GM21447 (cell line): ENCODE data around the gene CYB5R4.
"Not testable (repeated sequence)": the region's sequence is repeated elsewhere in the genome, so short reads cannot be mapped to it uniquely, and the experiment has no call there.

Experiments used
- ATAC-seq: cut with Tn5 transposase; IDR thresholded peaks from one replicate; pipeline ENCODE4 v1.9.1; 2021; ENCODE audit not compliant: unreplicated experiment

The CYB5R4 gene

DNA sequence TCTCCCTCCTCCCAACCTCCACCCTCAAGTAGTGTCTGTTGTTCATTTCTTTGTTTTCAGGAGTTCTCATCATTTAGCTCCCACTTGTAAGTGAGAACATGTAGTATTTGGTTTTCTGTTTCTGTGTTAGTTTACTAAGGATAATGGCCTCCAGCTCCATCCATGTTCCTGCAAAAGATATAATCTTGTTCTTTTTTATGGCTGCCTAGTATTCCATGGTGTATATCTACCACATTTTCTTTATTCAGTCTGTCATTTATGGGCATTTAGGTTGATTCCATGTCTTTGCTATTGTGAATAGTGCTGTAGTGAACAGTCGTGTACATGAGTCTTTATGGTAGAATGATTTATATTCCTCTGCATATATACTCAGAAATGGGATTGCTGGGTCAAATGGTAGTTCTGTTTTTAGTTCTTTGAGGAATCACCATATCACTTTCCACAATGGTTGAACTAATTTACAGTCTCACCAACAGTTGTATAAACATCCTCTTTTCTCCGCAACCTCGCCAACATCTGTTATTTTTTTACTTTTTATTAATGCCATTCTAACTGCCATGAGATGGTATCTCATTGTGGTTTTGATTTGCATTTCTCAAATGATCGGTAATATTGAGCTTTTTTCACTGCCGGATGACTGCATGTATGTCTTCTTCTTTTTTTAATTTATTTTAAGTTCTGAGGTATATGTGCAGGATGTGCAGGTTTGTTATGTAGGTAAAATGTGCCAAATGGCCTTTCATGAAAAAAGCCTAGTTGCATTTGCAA is 48.3 kb downstream of the CYB5R4 start:
- ATAC-seq = not testable (repeated sequence)

DNA sequence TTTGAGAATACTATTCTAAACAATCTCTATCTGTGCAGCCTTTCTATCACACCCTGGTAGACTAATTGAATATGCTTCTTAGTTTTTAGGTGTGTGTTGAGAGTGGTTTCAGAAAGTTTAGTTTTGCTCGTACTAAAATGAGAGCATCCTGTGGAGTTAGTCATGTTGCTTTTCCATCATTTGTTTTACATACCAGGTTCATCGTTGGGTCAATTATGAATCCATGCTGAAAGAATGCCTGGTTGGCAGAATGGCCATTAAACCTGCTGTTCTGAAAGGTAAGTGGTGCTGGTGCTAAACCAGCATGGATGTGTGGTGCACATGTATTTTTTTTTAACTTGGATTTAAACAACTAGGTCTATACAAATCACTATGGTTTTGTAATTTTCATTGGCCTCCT is 49.3 kb downstream of the CYB5R4 start:
- ATAC-seq = no peak

DNA sequence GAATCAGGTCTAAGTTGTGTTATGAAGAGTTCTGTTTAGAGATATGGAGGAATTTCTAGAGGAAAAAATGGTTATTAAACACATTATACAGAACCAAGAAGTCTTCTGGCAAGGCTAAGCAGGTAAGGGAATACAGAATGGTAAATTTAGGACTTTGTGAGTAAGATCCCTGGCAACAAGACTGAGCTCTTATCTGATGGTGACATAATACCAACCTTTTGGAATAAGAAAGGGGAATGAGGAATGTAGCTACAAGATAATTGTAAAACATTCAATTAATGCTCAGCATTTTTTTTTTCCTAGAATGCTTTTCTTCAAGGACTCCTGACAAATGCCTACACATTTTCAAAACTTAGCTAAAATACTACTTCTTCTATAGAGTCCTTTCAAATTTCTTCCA is 51.8 kb downstream of the CYB5R4 start:
- no peak for ATAC-seq

DNA sequence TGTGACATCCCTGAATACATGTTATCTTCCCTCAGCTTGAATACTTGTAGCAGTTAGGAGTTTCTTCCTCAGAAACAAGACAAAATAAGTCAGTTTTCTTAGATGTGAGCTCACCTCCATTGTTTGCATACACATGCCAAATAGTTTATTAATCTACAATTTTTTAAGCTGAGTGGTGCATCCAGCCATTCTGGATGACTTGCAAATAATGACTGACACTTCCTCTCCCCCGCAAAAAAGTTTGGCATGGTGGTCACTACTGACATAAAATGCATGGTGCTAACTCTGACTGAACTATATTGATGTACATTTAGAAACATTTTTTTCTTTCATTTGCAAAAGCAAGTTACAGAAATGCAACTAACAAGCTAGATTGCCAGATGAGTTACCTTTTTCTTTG is 55.5 kb downstream of the CYB5R4 start:
- no peak for ATAC-seq

DNA sequence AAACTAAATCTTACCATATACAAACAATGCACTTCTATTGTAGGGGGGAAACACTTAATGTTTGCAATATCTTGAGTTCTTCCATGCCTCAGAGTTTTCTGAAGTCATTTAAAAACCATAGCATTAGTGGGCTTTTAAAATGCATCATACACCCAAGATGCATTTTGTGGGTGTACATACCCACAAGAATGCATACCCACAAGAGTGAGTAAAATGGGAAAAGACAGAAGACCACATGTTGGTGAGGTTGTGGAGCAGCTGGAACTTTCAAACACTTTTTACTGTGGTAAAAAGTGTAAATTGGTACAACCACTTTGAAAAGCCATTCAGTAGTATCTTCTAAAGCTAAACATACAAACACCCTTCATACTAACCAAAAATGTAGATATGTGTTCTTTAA is 57.5 kb downstream of the CYB5R4 start:
- ATAC-seq = no peak

DNA sequence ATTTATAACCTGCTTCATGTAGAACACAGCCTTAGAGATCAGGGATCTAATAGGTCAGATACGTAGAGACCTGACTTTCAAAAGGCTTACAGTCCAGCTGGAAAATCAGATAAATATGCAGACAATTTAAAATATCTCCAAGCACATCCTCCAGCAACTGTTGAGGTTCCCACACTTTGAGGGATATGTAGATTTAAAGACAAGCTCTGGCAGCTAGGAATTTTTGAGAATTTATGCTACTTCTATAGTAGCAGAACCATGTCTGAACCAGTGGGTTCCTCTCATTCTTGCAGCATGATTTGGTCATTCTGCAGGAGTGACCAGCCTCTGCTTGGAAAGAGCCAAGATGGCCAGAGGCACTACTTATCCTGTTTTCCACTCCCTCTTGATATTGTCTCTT is 60.5 kb downstream of the CYB5R4 start:
- no peak for ATAC-seq

DNA sequence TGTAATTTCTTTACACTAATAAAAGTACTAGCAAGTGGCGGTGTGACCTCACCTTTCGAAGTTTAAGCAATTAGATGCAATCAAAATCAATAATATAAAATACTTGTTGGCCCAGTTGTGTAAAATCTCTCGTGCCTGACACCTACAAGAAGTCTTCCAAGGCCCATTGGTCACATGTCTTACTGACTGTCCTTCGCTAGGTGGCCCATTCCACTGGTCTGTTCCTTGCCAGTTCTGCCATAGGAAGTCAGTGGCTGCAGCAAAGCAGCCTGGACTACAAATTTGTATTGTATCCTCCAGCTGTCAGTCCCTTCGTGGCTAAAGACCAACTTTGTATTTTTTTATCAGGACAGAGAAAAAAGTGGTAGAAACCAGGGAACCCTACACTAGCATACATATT is 61.8 kb downstream of the CYB5R4 start:
- ATAC-seq = no peak

DNA sequence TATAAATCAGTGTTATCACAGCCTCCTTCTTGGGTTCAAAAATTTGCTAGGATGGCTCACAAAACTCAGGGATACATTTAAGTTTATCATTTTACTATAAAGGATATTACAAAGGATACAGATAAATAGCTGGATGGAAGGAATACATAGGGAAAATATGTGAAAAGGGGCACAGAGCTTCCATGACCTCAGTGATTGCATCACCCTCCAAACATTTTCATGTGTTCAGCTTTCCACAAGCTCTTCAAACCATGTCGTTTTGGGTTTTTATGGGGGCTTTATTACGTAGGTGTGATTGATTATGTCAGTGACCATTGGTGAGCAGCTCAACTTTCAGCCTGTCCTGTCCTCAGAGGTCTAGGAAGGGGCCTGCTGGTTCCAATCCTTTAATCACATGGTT is 68.0 kb downstream of the CYB5R4 start:
- ATAC-seq = no peak

DNA sequence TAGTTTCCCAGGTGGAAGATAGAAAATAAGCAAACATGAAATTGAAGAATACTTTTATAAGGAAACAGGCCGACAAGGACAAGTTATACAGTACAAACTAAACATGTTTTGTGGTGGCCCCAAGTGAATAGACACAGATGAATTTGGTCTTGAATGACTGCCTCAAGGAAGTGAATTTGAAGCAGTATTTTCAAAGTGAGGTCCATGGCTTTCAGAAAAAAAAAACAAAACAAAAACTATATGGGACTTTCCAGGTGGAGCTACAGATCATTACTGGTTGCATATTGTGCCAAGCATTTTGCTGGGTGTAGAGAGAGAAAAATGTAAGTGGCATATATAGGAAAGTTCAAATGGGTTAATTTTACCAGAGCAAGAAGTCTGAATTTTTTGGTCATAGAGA is 68.8 kb downstream of the CYB5R4 start:
- no peak for ATAC-seq

DNA sequence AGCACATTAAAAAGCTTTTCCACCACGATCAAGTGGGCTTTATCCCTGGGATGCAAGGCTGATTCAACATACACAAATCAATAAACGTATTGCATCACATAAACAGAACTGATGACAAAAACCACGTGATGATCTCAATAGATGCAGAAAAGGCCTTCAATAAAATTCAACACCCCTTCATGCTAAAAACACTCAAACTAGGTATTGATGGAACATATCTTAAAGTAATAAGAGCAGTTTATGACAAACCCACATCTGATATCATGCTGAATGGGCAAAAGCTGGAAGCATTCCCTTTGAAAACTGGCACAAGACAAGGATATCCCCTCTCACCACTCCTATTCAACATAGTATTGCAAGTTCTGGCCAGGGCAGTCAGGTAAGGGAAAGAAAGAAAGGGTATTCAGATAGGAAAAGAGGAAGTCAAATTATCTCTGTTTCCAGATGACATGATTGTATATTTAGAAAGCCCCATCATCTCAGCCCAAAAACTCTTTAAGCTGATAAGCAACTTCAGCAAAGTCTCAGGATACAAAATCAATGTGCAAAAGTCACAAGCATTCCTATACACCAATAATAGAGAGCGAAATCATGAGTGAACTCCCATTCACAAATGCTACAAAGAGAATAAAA is 86.8 kb downstream of the CYB5R4 start:
- not testable (repeated sequence) for ATAC-seq

DNA sequence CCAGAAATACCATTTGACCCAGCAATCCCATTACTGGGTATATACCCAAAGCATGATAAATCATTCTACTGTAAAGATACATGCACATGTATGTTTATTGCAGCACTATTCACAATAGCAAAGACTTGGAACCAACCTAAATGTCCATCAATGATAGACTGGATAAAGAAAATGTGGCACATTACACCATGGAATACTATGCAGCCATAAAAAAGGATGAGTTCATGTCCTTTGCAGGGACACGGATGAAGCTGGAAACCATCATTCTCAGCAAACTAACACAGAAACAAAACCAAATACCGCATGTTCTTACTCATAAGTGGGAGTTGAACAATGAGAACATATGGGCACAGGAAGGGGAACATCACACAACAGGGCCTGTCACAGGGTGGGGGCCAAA is 88.5 kb downstream of the CYB5R4 start:
- ATAC-seq = not testable (repeated sequence)

DNA sequence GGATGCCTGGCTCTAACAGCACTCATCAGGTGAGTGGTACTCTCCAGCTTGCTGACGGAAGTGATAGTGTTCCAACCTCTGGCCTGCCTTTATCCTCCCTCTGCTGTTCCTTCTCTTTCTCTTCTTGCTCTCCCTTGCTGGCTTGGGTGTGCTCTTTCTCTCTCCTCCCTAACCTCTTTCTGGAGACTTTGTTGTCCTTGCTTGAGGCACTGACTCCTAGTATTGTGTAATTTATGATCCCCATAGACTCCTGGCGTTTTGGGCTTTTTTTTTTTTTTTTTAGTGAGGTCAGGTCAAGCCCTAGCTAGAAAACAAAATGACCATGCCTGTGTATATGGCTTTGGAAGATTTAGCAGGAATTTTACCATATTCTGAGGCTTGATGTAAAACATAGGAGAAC is 89.4 kb downstream of the CYB5R4 start:
- no peak for ATAC-seq

DNA sequence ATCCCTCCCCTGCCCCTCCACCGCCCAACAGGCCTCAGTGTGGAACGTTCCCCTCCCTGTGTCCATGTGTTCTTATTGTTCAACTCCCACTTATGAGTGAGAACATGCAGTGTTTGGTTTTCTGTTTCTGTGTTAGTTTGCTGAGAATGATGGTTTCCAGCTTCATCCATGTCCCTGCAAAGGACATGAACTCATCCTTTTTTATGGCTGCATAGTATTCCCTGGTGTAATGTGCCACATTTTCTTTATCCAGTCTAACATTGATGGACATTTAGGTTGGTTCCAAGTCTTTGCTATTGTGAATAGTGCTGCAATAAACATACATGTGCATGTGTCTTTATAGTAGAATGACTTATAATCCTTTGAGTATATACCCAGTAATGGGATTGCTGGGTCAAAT is 91.9 kb downstream of the CYB5R4 start:
- ATAC-seq = not testable (repeated sequence)

DNA sequence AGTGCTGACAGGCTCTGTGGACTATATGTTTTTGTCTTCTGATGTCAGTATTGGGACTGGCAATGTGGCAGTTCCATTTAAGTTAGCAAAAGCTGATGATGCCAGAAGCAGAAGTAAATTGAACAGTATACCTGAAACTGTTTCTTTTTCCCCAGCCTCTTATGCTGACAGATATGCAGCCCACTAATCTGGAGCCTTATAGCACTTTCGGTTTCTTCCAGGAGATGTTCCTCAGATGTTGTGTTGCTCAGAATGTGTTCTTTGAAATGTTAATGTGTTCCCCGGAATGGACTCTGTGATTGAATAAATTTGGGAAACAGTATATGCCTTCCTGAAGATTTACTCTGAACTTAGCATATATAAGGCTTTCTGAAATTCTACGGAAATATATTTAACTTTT is 93.3 kb downstream of the CYB5R4 start:
- ATAC-seq = no peak

DNA sequence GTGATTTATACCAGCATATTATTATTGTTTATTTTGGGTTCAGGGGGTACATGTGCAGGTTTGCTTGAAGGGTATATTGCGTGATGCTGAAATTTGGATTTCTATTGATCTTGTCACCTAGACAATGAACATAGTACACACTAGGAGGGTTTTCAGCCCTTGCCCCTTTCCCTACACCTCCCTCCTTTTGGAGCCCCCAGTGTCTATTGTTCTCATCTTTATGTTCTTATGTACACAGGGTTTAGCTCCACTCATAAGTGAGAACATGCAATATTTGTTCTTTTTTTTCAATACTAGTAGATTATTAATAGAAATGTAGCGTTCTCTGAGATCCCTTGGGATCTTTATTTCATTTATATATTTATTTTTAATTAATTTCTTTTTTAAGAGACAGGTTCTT is 94.9 kb downstream of the CYB5R4 start:
- ATAC-seq = no peak

DNA sequence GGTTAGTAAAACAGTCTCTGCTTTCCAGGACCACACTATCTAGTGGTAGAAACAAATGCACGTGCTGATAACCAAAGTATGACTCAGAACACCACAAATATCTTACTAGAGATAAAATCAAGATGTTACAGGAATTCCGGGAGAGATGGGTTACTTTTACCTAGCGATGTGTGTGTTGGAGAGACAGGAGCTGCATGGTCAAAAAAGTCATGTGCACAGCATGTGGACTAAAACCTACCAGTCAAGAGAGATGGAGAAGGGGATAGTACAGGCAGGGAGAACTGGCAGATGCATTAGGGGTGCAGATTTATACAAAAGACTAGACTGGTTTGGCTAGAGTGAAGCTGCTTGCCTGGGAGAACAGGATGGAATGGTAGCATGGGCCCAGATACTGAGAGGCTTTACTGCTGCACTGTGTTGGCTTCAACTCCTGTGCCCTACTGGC is 98.8 kb downstream of the CYB5R4 start:
- ATAC-seq = no peak

DNA sequence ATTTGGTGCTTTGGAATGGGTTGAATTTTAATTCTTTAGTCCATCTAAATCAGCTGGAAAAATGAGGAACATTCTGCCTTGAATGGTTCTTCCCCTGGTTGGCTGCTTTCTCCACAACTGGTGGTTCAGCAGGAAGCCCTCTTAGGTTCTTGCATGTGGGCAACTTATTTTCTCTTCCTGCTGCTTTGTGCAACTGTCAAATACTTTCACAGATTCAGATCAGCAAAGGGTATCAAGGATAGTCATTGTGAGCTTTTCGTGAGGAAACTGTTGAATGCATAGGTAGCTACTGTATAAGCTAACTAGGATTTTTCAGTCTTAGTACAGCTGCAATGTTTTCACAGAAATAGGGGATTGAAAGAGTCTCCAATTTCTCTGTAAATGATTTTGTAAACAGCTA is 101.2 kb downstream of the CYB5R4 start:
- no peak for ATAC-seq

DNA sequence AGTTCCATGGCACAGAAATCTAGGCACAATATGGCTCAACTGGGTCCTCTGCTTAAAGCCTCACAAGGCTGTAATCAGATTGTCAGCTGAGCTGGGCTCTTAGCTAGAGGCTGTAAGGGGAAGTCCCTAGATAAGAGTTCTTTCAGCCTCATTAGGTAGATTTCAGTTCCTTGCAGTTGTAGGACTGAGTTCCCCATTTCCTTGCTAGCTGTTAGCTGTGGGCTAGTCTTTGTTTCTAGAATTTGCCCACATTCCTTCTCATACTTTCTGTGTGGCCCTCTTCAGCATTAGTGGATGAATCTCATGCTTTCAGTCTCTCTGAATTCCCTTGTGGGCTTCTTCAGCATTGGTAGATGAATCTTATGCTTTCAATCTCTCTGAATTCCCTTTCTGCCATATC is 103.1 kb downstream of the CYB5R4 start:
- peak; percentile 89 for ATAC-seq

DNA sequence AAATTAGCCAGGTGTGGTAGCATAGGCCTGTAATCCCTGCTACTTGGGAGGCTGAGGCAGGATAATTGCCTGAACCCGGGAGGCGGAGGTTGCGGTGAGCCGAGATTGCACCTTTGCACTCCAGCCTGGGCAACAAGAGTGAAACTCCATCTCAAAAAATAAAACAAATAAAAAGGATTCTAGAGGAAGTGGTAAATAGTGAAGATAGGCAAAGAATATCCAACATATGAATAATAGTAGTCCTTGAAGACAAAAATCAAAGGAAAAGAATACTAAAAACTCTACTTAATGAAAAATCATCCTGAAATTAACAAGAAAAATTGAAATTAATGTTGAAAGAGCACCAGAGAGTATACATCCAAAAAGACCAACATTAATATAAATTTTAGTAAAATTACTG is 107.0 kb downstream of the CYB5R4 start:
- no peak for ATAC-seq

DNA sequence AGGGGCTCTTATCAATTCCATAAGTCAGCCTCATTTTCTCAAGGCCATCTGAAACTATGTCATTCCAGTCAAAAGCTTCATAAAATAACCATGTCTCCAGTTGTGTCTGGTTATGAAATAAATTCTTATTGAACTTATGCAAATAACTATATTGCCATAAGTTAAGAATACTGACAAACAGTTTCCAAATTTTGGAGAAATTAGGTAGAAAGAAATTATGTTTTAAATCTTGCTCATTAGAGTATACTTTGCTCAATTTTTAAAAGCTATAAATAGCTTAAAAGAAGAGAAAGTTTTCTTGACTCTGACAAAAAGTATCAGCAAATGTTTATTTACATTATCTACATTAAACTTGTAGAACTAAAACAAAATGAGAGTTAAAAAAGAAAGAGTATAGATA is 111.1 kb downstream of the CYB5R4 start:
- no peak for ATAC-seq

DNA sequence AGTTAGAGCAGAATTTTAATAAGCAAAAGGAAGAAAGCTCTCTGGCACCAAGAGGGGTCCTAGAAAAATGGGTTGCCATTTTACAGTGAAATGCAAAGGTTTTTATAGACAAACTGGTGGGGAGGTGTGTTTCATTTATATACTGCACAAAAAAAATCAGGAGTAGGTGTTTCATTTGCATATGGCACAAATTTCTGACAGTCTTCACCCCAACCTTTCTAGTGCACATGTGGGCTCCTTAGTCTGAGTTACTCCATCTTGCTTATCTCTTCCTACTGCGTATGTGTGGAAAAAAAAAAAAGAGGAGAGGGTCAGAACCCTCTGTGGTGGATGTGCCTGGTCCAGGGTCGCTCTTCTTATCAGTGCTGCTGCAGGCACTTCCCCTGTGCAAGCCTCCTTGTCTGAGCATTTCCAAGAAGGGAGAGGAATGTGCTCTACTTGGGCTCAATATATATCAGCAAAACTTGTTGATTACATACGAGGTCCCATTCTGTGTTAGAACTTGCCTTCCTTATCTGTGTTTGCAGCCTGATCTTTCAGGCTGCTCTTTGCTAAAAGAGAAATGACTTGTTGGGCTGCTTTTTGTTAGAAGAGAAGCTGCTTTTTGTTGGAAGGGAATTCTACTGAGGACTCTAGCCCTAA is 115.0 kb downstream of the CYB5R4 start:
- ATAC-seq = no peak

DNA sequence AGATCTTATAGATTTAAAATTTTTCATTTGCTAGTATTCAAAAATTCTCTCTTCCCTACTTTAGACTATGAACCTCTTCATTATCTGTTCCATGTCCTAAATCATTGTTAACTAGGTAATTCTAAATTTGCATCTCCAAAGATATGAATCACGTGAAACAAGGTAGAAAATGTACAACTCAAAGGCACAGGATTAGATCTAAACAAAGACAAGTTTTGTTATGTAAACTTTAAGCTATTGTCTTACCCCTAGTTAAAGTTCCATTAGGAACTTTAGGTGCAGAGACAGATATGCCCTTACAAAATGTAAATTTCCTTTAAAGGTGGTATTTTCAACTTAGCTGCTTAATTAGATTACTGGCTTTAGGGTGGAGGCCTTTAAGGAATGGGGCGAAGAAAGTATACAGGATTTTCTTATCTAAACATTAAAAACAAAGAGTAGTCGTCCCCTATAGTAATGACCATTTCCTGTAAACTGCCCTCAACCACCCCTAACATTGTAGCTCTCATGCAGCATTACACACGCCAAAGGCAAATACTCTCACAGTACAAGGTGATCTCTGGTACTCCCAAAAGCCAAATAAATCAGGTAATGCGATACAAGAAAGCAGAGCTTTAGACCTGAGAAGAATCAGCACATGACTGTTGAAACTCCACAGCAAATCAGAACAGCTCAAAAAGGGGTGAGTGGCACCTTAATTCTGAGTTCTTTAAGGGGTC is 116.7 kb downstream of the CYB5R4 start:
- ATAC-seq = no peak
